ENCODE data around the gene B4GALNT3. TPM values are rescaled to one million over a fixed set of nuclear protein-coding genes. Genes with fewer than 3 reads are reported as not detected.

Gene B4GALNT3
- total RNA-seq, 2 experiments from 2014 or later, result 3.4 to 5.4 TPM

DNA sequence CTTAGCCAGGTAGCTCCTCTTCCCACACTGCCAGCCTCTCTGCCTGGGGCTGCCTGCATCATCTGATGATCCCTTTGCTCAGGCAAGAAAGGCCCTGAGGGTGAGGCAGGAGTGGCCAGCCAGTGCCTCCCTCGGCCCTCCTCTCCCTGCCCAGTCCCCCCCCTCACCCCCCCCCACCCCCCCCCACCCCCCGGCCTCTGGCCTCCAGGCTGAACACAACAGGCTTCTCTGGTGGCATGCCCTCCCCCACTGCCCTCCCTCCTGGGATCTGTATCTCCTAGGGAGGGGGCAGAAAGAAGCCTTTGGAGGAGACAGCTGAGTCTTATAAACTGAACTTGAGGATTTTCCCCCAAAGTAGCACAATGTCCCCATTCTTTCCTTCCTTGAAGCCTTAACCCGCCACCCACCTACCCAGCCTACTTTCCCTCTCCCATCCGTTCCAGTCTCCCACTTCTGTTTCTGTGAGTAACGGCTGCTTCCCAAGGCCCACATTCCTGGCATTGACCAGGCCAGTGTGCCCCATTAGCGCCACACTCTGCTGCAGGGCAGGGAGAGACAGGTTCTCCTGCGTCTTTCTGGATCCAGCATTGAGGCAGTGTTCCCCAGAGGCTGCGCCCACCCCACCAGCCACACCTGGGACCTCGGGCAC is 82.1 kb downstream of the B4GALNT3 start:
- Histone ChIP-seq H3K4me3 (ENCODE audit: low read depth, low read length, poor library complexity, severe bottlenecking) (no peak overlapping the region), H3K4me2 (ENCODE audit: low read length) (no peak overlapping the region), H4K20me1 (ENCODE audit: insufficient read depth, low read length) (no peaks in the 10 kb centered on the region), H3K79me2 (ENCODE audit: insufficient read depth, low read depth, low read length) (no peaks in the 10 kb centered on the region), H3K9me2 (ENCODE audit: insufficient read depth, low read length) (no peaks in the 10 kb centered on the region), H2AFZ (ENCODE audit: low read length) (no peak overlapping the region), H3K9me3 (ENCODE audit: low read length) (no peaks in the 10 kb centered on the region), H3K36me3 (ENCODE audit: insufficient read depth, low read length) (no peaks in the 10 kb centered on the region), H3K4me1 (ENCODE audit: insufficient read depth, low read length, poor library complexity, severe bottlenecking) (no peaks in the 10 kb centered on the region), H3K27ac (ENCODE audit: low read depth, low read length, poor library complexity, severe bottlenecking) (no peak overlapping the region)
- DNase-seq (ENCODE audit: low spot score), result no peak
- intact Hi-C loops (cut with micrococcal nuclease; ENCODE audit: unreplicated experiment), result no loop called here
- BruUV-seq (replicated peaks), result no TSS peak
- ChIA-PET POLR2A (no interaction called here), CTCF (ENCODE audit: unreplicated experiment) (no interaction called here)
- TF ChIP-seq EZH2phosphoT487 (IDR thresholded peaks at IDR 0.05; ENCODE audit: borderline replicate concordance, low read depth, low read length), result no peak
- TF ChIP-seq, protein P1, sequence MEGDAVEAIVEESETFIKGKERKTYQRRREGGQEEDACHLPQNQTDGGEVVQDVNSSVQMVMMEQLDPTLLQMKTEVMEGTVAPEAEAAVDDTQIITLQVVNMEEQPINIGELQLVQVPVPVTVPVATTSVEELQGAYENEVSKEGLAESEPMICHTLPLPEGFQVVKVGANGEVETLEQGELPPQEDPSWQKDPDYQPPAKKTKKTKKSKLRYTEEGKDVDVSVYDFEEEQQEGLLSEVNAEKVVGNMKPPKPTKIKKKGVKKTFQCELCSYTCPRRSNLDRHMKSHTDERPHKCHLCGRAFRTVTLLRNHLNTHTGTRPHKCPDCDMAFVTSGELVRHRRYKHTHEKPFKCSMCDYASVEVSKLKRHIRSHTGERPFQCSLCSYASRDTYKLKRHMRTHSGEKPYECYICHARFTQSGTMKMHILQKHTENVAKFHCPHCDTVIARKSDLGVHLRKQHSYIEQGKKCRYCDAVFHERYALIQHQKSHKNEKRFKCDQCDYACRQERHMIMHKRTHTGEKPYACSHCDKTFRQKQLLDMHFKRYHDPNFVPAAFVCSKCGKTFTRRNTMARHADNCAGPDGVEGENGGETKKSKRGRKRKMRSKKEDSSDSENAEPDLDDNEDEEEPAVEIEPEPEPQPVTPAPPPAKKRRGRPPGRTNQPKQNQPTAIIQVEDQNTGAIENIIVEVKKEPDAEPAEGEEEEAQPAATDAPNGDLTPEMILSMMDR (conservative IDR thresholded peaks at IDR 0.05; ENCODE audit: low read length), result no peak

DNA sequence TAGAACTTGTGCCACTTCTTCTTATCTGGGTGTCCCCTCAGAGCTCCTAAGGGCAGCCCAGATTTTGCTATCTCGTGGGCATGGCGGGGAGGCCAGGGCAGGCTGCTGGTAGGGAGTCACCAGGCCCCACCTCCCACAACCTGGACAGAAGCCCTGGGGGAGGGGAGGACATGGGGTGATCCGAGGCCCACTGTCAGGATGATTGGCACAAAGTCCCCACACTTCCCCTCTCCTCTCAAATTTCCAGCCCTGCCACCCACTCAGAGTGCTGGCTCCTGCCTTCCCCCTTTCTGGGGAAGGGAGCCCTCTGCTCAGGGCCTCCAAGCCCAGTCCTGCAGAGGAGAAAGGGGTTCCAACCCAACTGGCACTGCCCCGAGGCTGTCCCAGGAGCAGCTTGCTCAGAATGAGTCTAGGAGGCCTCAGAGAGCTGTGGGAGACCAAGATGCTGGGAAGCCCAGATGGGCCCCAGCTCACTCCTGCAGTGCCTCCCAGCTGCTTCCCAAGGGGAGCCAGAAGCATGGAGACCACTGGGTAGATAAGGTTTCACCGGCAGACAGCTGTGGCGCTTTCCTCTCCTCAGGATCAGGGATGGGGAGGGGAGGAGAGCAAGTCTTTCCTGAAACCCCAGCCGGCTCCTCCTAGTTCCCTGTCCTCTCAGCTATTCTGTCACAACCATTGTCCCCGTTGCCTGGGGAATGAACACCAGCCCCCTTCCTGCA is 82.8 kb downstream of the B4GALNT3 start:
- no peak overlapping the region for H3K4me3 ChIP-seq (ENCODE audit: low read depth, low read length, poor library complexity, severe bottlenecking)
- H3K4me2 ChIP-seq (ENCODE audit: low read length), result no peak overlapping the region
- H3K9me2 ChIP-seq (ENCODE audit: insufficient read depth, low read length), result no peaks in the 10 kb centered on the region
- no TSS peak for BruUV-seq (replicated peaks)
- no peak for TF ChIP-seq EZH2phosphoT487 (IDR thresholded peaks at IDR 0.05; ENCODE audit: borderline replicate concordance, low read depth, low read length)
- TF ChIP-seq, protein P1 (conservative IDR thresholded peaks at IDR 0.05; ENCODE audit: low read length), result no peak
- CTCF ChIA-PET (ENCODE audit: unreplicated experiment), result no interaction called here
- H3K9me3 ChIP-seq (ENCODE audit: low read length), result no peaks in the 10 kb centered on the region
- H3K4me1 ChIP-seq (ENCODE audit: insufficient read depth, low read length, poor library complexity, severe bottlenecking), result no peaks in the 10 kb centered on the region
- H4K20me1 ChIP-seq (ENCODE audit: insufficient read depth, low read length), result no peaks in the 10 kb centered on the region
- H3K79me2 ChIP-seq (ENCODE audit: insufficient read depth, low read depth, low read length), result no peaks in the 10 kb centered on the region
- DNase-seq (ENCODE audit: low spot score), result no peak
- H3K27ac ChIP-seq (ENCODE audit: low read depth, low read length, poor library complexity, severe bottlenecking), result no peak overlapping the region
- POLR2A ChIA-PET, result no interaction called here
- H3K36me3 ChIP-seq (ENCODE audit: insufficient read depth, low read length), result no peaks in the 10 kb centered on the region
- intact Hi-C loops (cut with micrococcal nuclease; ENCODE audit: unreplicated experiment), result no loop called here
- H2AFZ ChIP-seq (ENCODE audit: low read length), result no peak overlapping the region

DNA sequence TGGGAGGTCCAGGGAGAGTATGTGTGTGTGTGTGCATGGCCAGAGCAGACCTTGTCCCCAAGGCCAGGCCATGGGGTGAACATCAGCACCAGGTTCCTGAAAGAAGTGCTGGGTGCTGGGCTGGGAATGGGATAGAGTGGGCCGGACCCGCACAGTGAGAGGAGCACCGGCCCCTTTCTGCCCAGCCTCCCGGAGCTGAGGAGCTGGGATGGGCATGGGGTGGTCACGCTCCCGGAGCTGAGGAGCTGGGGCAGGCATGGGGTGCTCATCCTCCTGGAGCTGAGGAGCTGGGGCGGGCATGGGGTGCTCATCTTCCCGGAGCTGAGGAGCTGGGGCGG is 83.3 kb downstream of the B4GALNT3 start:
- DNase-seq (ENCODE audit: low spot score), result no peak
- CTCF ChIA-PET (ENCODE audit: unreplicated experiment), result interaction anchor here (0.7 kb wide), 1 partner anchor 87 kb away, joined by 3 read pairs; no protein-coding TSS in a partner anchor
- intact Hi-C loops (cut with micrococcal nuclease; ENCODE audit: unreplicated experiment), result no loop called here
- Histone ChIP-seq H3K36me3 (ENCODE audit: insufficient read depth, low read length) (no peaks in the 10 kb centered on the region), H3K4me1 (ENCODE audit: insufficient read depth, low read length, poor library complexity, severe bottlenecking) (no peaks in the 10 kb centered on the region), H3K79me2 (ENCODE audit: insufficient read depth, low read depth, low read length) (no peaks in the 10 kb centered on the region), H3K9me2 (ENCODE audit: insufficient read depth, low read length) (no peaks in the 10 kb centered on the region), H3K4me2 (ENCODE audit: low read length) (no peak overlapping the region), H3K9me3 (ENCODE audit: low read length) (no peaks in the 10 kb centered on the region), H3K27ac (ENCODE audit: low read depth, low read length, poor library complexity, severe bottlenecking) (no peak overlapping the region), H3K4me3 (ENCODE audit: low read depth, low read length, poor library complexity, severe bottlenecking) (no peak overlapping the region), H4K20me1 (ENCODE audit: insufficient read depth, low read length) (no peaks in the 10 kb centered on the region), H2AFZ (ENCODE audit: low read length) (no peak overlapping the region)
- POLR2A ChIA-PET, result interaction anchor here (0.6 kb wide), 1 partner anchor 9 kb away, joined by 3 read pairs; no protein-coding TSS in a partner anchor
- BruUV-seq (replicated peaks), result no TSS peak
- TF ChIP-seq, protein P1 (conservative IDR thresholded peaks at IDR 0.05; ENCODE audit: low read length), result no peak
- TF ChIP-seq EZH2phosphoT487 (IDR thresholded peaks at IDR 0.05; ENCODE audit: borderline replicate concordance, low read depth, low read length), result no peak

Measured in OCI-LY7 (cell line).